K562 (cell line): Measurements from ENCODE around the gene TM4SF4.

Experiments used
- CHD1 ChIP-seq: fragments of 200-600 bp; sonication (generic); IDR thresholded peaks from one replicate; pipeline ENCODE4 v1.6.1; 2012; ENCODE audit warnings: mild to moderate bottlenecking, moderate library complexity, low read length, inconsistent platforms
- RB1 ChIP-seq: fragments of 450-650 bp; IDR thresholded peaks from 2 replicates; pipeline ENCODE4 v1.6.1; 2017; ENCODE audit warnings: low read depth, mild to moderate bottlenecking
- TF ChIP-seq, protein P1 (sequence below): fragments of 200-800 bp; sonication (Bioruptor generic); IDR thresholded peaks from 2 replicates; pipeline ENCODE4 v1.6.1; 2017; ENCODE audit warnings: missing genetic modification characterization, missing compliant biosample characterization

DNA sequence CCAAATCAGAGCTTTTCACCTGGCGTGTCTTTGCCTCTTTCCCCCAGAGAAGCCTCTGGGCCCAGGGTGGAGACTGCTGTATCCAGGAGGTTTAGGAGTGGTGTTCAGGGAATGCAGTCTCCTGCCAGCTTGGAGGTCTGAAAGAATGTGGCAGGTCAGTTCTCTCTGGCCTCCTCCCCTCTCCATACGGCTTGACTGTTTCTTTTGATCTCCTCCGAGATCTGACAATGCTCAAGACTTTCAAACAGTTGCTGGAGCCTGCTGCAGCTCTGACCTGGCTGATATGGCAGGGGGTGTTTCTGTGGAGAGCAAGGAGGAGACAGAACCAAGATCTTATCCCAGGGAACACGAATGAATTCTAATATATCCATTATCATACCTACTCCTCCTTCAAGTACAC is 24.7 kb upstream of the TM4SF4 start:
- no peak for TF ChIP-seq CHD1
- TF ChIP-seq RB1, result no peak
- TF ChIP-seq, protein P1, sequence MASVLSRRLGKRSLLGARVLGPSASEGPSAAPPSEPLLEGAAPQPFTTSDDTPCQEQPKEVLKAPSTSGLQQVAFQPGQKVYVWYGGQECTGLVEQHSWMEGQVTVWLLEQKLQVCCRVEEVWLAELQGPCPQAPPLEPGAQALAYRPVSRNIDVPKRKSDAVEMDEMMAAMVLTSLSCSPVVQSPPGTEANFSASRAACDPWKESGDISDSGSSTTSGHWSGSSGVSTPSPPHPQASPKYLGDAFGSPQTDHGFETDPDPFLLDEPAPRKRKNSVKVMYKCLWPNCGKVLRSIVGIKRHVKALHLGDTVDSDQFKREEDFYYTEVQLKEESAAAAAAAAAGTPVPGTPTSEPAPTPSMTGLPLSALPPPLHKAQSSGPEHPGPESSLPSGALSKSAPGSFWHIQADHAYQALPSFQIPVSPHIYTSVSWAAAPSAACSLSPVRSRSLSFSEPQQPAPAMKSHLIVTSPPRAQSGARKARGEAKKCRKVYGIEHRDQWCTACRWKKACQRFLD (CRISPR knock-in tag), result no peak
